Uterus (tissue), 4 donors: ENCODE results near the gene CHGA. TPM values are rescaled to one million over a fixed set of nuclear protein-coding genes. Genes with fewer than 3 reads are reported as not detected.

Experiments
- DNase-seq, 2 donors: peaks; one replicate each; pipeline ENCODE4 v3.0.0-alpha.2; 2019 to 2020
- H3K27ac ChIP-seq, 2 donors: fragments of 200-600 bp; sonication (generic); 1 replicate in 1 of 2; 2 replicates in 1 of 2; pipeline ENCODE4 v1.5.1; 2016 to 2018
- H3K27me3 ChIP-seq, 2 donors: fragments of 200-600 bp; sonication (generic); one replicate each; pipeline ENCODE4 v1.5.1; 2018 to 2019; ENCODE audit warnings: control low read depth in 1 of 2
- H3K36me3 ChIP-seq, 2 donors: fragments of 200-600 bp; sonication (generic); one replicate each; pipeline ENCODE4 v1.5.1; 2019; ENCODE audit warnings: control low read depth in 1 of 2
- H3K4me1 ChIP-seq, 2 donors: fragments of 200-600 bp; sonication (generic); one replicate each; pipeline ENCODE4 v1.5.1; 2018 to 2019; ENCODE audit warnings: control low read depth in 1 of 2
- H3K4me3 ChIP-seq, 2 donors: fragments of 200-600 bp; sonication (generic); 1 replicate in 1 of 2; 2 replicates in 1 of 2; pipeline ENCODE4 v1.5.1; 2018 to 2019; ENCODE audit warnings: mild to moderate bottlenecking in 1 of 2
- H3K9me3 ChIP-seq, 2 donors: fragments of 200-600 bp; sonication (generic); one replicate each; pipeline ENCODE4 v1.5.1; 2019; ENCODE audit warnings: control low read depth in 1 of 2
- CTCF ChIP-seq, 4 experiments: fragments of 200-600 bp in 2 of 4; fragments of 450-650 bp in 2 of 4; sonication (generic) in 2 of 4; IDR thresholded peaks; one replicate each; pipeline ENCODE4 v1.5.1; 2016 to 2019; ENCODE audit warnings: antibody characterized with exemption in 4 of 4, mild to moderate bottlenecking in 2 of 4, moderate library complexity in 1 of 4
- POLR2A ChIP-seq, 2 donors: fragments of 450-650 bp; IDR thresholded peaks; one replicate each; pipeline ENCODE4 v1.6.1; 2016; ENCODE audit warnings: antibody characterized with exemption in 2 of 2, mild to moderate bottlenecking in 1 of 2, moderate library complexity in 1 of 2
- intact Hi-C: fragments of 100-400 bp; cut with DNase I; formaldehyde crosslinking; loops from one replicate; pipeline ENCODE4 v1.15.1; 2023; ENCODE audit warnings: low total_unique reads
- total RNA-seq, 4 donors: library from RNA; depleted of rRNA in 3 of 4; stranded (reverse); fragments of >200 nt in 3 of 4; gene quantifications; one replicate each; pipeline versions ENCODE4 v1.1.0 to v1.2.4, GENCODE V29; 2014 to 2023
- donor health status: DM: yes; HTN: yes; CAD: no.

The CHGA gene
- total RNA-seq, 4 donors from 2014 or later = 1.0 TPM; not detected in 3

GRCh38 chr14:92958373-92959188 is 35.6 kb downstream of the CHGA start:
- TF ChIP-seq POLR2A (IDR thresholded peaks at IDR 0.05) (no peak), CTCF (IDR thresholded peaks at IDR 0.05) (no peak)
- intact Hi-C loops = no loop called here
- Histone ChIP-seq H3K36me3 (no peaks in the 10 kb centered on the region), H3K27ac (no peak overlapping the region), H3K4me3 (no peak overlapping the region), H3K4me1 (no peaks in the 10 kb centered on the region), H3K27me3 (no peaks in the 10 kb centered on the region), H3K9me3 (no peaks in the 10 kb centered on the region)
- no peak for DNase-seq

DNA sequence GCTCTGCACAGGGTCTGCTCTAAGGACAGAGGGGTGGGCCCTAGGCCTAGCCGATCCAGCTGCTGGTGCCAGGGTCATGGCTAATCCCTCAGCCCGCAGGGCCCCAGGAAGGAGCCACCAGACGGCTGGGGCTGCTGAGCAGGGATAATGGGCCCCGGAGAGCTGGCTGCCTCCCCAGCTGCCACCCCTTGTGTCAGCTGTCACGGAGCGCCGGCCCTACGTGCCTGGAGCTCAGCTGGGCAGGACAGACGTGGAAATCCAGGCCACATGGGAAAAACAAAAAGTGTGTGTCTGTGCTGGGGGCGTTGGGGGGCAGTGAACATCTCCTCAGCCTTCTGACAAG is 36.2 kb downstream of the CHGA start:
- intact Hi-C loops = no loop called here
- TF ChIP-seq POLR2A (IDR thresholded peaks at IDR 0.05) = no peak
- TF ChIP-seq CTCF (IDR thresholded peaks at IDR 0.05) = no peak
- no peak for DNase-seq
- no peak overlapping the region for H3K27ac ChIP-seq
- no peaks in the 10 kb centered on the region for H3K9me3 ChIP-seq
- no peak overlapping the region for H3K4me3 ChIP-seq
- no peaks in the 10 kb centered on the region for H3K27me3 ChIP-seq
- H3K36me3 ChIP-seq = no peaks in the 10 kb centered on the region
- no peaks in the 10 kb centered on the region for H3K4me1 ChIP-seq

GRCh38 chr14:92959761-92960680 is 37.1 kb downstream of the CHGA start:
- intact Hi-C loops = loop anchor here (10.0 kb wide), 1 partner anchor 155 kb away; the partner anchor contains the start of gene ITPK1
- Histone ChIP-seq H3K27me3 (no peaks in the 10 kb centered on the region), H3K36me3 (no peaks in the 10 kb centered on the region), H3K4me1 (no peaks in the 10 kb centered on the region), H3K27ac (no peak overlapping the region), H3K9me3 (no peaks in the 10 kb centered on the region), H3K4me3 (no peak overlapping the region)
- no peak for DNase-seq
- TF ChIP-seq POLR2A (IDR thresholded peaks at IDR 0.05) = no peak
- no peak for TF ChIP-seq CTCF (IDR thresholded peaks at IDR 0.05)

DNA sequence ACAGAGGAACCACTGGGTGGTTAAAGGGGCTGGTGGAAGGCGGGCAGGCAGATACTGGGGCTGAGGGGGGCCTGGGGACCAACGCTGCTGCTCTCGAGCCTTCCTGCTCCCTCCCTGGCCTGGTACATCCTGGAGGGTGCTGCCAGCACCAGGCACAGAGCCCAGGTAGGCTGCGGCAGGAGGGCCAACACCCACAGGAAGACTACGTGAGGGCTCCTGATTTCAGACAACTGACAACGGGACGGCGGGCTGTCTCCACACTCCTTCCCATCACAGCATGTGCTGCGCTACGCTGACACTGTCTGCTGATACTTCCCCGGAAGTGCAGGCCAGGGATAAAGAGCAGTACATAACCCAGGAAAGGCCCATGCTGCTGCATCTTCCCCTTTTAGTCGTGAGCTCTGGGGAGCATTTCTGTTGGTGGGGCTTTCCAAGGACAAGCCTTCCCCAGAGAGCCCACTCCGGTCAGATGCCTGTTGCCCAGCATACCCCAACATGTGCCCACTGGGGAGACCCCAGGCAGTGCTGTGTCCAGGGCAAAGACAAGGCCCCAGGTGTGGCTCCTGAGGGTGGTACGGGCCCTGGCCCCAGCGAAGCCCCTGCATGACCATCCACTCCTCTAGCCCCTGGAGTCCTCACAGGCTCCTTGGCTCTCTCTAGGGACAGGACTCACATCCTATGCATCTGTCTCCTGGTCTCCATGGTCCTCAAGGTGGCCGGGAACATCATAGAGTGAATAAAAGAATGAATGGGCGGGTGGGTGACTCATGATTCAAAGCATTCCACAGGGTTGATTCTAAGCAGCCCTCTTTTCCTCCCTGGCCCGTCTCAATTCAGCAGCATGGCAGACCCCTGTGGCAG is 38.0 kb downstream of the CHGA start:
- no peak for TF ChIP-seq POLR2A (IDR thresholded peaks at IDR 0.05)
- TF ChIP-seq CTCF (IDR thresholded peaks at IDR 0.05) = no peak
- no peaks in the 10 kb centered on the region for H3K27me3 ChIP-seq
- no peak overlapping the region for H3K4me3 ChIP-seq
- H3K9me3 ChIP-seq = no peaks in the 10 kb centered on the region
- intact Hi-C loops = loop anchor here (10.0 kb wide), 1 partner anchor 154 kb away; the partner anchor contains the start of gene ITPK1
- H3K4me1 ChIP-seq = no peaks in the 10 kb centered on the region
- DNase-seq = no peak
- H3K27ac ChIP-seq = no peak overlapping the region
- no peaks in the 10 kb centered on the region for H3K36me3 ChIP-seq
